Regular cardiac myocyte (primary cell): ENCODE results near the gene OR10A4. TPM values are rescaled to one million over a fixed set of nuclear protein-coding genes. Genes with fewer than 3 reads are reported as not detected.

Experiments used
- total RNA-seq: library from RNA; depleted of rRNA; stranded (reverse); fragments of >200 nt; gene quantifications from 2 replicates; pipeline ENCODE4 v1.2.3, GENCODE V29; 2014

The OR10A4 gene, protein sequence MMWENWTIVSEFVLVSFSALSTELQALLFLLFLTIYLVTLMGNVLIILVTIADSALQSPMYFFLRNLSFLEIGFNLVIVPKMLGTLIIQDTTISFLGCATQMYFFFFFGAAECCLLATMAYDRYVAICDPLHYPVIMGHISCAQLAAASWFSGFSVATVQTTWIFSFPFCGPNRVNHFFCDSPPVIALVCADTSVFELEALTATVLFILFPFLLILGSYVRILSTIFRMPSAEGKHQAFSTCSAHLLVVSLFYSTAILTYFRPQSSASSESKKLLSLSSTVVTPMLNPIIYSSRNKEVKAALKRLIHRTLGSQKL
- not detected in 2 replicates for total RNA-seq

DNA sequence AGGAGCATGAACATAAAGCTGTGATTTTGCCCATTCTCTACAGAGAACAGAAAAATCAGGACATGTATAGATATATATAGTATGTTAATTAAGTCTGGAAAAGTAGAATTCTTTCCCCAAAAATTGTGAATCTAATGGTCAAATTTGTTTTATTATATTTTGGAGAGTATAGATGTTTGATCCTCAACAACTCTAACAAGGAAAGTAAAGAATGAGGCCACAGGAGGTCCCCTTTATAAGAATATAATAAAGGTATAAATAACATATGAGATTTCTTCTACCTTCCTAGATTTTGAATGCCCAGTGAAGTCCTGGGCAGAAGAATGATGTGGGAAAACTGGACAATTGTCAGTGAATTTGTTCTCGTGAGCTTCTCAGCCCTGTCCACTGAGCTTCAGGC is at the start of gene OR10A4:
TSS of gene OR10A4 (plus strand) at position 301 of the 400 bp plus-strand sequence. CDS start at position 324, 23 bp downstream.

GRCh38 chr11:6845383-6845782 is 31.0 kb upstream of the OR10A4 start, which contains the start of gene OR10A5:
OR10A5 (plus strand) TSS chr11:6845683; CDS start chr11:6845683, 0 bp downstream.

DNA sequence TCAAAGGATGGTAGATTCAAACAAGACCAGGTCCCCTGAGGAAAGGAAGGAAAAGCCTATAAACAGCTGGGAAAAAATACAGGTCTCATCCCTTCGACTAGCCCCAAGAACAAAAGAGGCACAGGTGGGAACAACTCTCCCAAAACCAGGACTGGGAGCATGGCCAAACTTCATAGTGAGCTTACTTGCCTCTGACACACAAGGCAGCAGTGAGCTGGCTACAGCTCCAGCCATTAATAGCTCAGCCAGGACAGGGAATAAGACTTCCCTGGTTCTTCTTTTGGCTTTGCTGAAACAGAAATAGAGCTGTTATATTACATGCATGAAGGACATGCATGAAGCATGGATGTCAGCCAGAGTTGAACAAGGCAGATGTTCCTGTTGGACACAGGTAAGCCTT is 13.5 kb upstream of the OR10A4 start, which contains the start of gene OR10A2:
TSS of gene OR10A2 (plus strand) at position 97 of the 400 bp plus-strand sequence. CDS start 6,698 bp downstream, outside the sequence.

DNA sequence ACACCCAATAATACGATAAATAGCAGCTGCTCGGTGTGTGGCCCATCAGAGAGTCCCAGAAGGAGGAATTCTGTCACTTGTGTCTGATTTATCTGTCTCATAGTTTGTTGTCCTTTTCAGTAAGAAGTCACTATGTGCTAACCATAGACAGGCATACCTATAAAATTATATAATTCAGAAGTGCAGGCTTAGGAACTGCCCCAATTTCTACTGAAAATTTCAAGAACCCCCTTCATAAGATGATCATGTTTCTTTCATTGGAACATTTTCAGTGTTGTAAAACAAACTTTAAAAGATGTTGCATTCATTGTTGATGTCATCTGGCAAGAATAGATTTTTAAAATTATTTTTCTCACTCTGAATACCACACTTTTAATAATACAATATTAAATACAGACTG is 16.0 kb downstream of the OR10A4 start, which contains the start of gene OR2D2:
TSS of gene OR2D2 (minus strand) at position 101 of the 400 bp plus-strand sequence. CDS start at position 101, 0 bp downstream.

DNA sequence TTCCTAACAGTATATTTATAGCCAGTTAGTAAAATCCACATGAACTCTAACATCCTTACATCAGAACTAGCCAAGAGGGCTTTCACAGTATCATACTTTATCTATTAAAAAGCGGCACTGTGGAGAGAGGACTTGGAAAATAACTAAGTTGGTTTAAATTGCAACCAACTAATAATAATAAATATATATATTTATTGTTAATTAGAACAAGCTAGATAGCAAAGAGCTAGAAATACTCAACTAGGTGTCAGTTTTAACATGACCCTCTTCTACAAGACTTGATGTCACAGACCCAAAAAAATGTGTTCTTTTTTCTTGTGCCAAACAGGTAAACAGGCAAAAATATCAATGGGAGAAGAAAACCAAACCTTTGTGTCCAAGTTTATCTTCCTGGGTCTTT is 44.3 kb downstream of the OR10A4 start, which contains the start of gene OR2D3:
TSS of gene OR2D3 (plus strand) at position 301 of the 400 bp plus-strand sequence. CDS start at position 301, 0 bp downstream.

GRCh38 chr11:6926208-6927029 is 50.0 kb downstream of the OR10A4 start, which contains the start of gene ZNF215:
ZNF215 (plus strand) TSS chr11:6926426; CDS start chr11:6932273, 5,847 bp downstream.

Other genes starting within 250 kb of the OR10A4 start
- gene DCHS1, start 220.8 kb upstream of the OR10A4 start, total RNA-seq, result 1.1 and 1.3 TPM in 2 replicates
- 68.8 and 105 TPM in 2 replicates for gene MRPL17, start 193.3 kb upstream of the OR10A4 start, total RNA-seq
- under 0.01 and 0.28 TPM in 2 replicates for gene OR2AG2, start 104.6 kb upstream of the OR10A4 start, total RNA-seq
- gene OR2AG1, start 93.6 kb upstream of the OR10A4 start, total RNA-seq, result not detected in 2 replicates
- 0.19 and 0.28 TPM in 2 replicates for gene OR6A2, start 76.9 kb upstream of the OR10A4 start, total RNA-seq
- gene OR10A5, start 30.9 kb upstream of the OR10A4 start, total RNA-seq, result not detected in 2 replicates
- not detected in 2 replicates for gene OR10A2, start 13.6 kb upstream of the OR10A4 start, total RNA-seq
- 0.28 and 0.38 TPM in 2 replicates for gene OR2D2, start 15.9 kb downstream of the OR10A4 start, total RNA-seq
- not detected in 2 replicates for gene OR2D3, start 44.4 kb downstream of the OR10A4 start, total RNA-seq
- 6.8 and 7.1 TPM in 2 replicates for gene ZNF215, start 49.8 kb downstream of the OR10A4 start, total RNA-seq
- gene ZNF214, start 143.7 kb downstream of the OR10A4 start, total RNA-seq, result 3.1 and 3.9 TPM in 2 replicates
- under 0.01 and 0.19 TPM in 2 replicates for gene NLRP14, start 143.9 kb downstream of the OR10A4 start, total RNA-seq
- gene RBMXL2, start 212.4 kb downstream of the OR10A4 start, total RNA-seq, result under 0.01 TPM in 1 of 2 replicates, not detected in the other